GM23248 (cell line): ENCODE data around the gene DUSP11. TPM values are rescaled to one million over a fixed set of nuclear protein-coding genes. Genes with fewer than 3 reads are reported as not detected.
A peak's percentile ranks its signal among the peaks of the same experiment; 100 is the strongest.
"Not testable (repeated sequence)": the region's sequence is repeated elsewhere in the genome, so short reads cannot be mapped to it uniquely, and the experiment has no call there.

Source experiments
- DNase-seq: peaks from one replicate; pipeline ENCODE4 v3.0.0-alpha.2; 2015
- H2AFZ ChIP-seq: fragments of 200-600 bp; sonication (generic); 2 replicates; pipeline ENCODE4 v1.6.1; 2016; ENCODE audit warnings: antibody characterized with exemption
- H3F3A ChIP-seq: fragments of 200-600 bp; sonication (generic); 2 replicates; pipeline ENCODE4 v1.6.1; 2016; ENCODE audit warnings: mild to moderate bottlenecking, antibody characterized with exemption, mixed run types; ENCODE audit not compliant: insufficient read depth
- H3K27ac ChIP-seq: fragments of 200-600 bp; sonication (generic); 2 replicates; pipeline ENCODE4 v1.5.1; 2016; ENCODE audit warnings: mild to moderate bottlenecking
- H3K27me3 ChIP-seq: fragments of 200-600 bp; sonication (generic); replicated peaks from 2 replicates; pipeline ENCODE4 v1.6.1; 2016; ENCODE audit warnings: mild to moderate bottlenecking; ENCODE audit not compliant: insufficient read depth
- H3K36me3 ChIP-seq: fragments of 200-600 bp; sonication (generic); 2 replicates; pipeline ENCODE4 v1.6.1; 2016; ENCODE audit warnings: low read depth, mild to moderate bottlenecking
- H3K4me1 ChIP-seq: fragments of 200-600 bp; sonication (generic); 2 replicates; pipeline ENCODE4 v1.6.1; 2016; ENCODE audit warnings: mild to moderate bottlenecking; ENCODE audit not compliant: insufficient read depth
- H3K4me2 ChIP-seq: fragments of 200-600 bp; sonication (generic); one replicate; pipeline ENCODE4 v1.6.1; 2016; ENCODE audit warnings: mild to moderate bottlenecking; ENCODE audit not compliant: unreplicated experiment
- H3K4me3 ChIP-seq: fragments of 200-600 bp; sonication (generic); 2 replicates; pipeline ENCODE4 v1.5.1; 2016; ENCODE audit warnings: mild to moderate bottlenecking
- H3K79me2 ChIP-seq: fragments of 200-600 bp; sonication (generic); 2 replicates; pipeline ENCODE4 v1.6.1; 2016; ENCODE audit warnings: mild to moderate bottlenecking; ENCODE audit not compliant: insufficient read depth
- H3K9ac ChIP-seq: fragments of 200-600 bp; sonication (generic); 2 replicates; pipeline ENCODE4 v1.6.1; 2016; ENCODE audit warnings: mild to moderate bottlenecking
- H3K9me2 ChIP-seq: fragments of 200-600 bp; sonication (generic); 2 replicates; pipeline ENCODE4 v1.6.1; 2016; ENCODE audit warnings: mixed run types, mild to moderate bottlenecking, moderate library complexity; ENCODE audit not compliant: insufficient read depth
- H3K9me3 ChIP-seq: fragments of 200-600 bp; sonication (generic); one replicate; pipeline ENCODE4 v1.6.1; 2017; ENCODE audit warnings: low read depth
- H4K20me1 ChIP-seq: fragments of 200-600 bp; sonication (generic); 2 replicates; pipeline ENCODE4 v1.6.0; 2016; ENCODE audit not compliant: insufficient read depth
- EZH2 ChIP-seq: fragments of 200-600 bp; sonication (generic); IDR thresholded peaks from 2 replicates; pipeline ENCODE4 v1.6.1; 2018; ENCODE audit warnings: antibody characterized with exemption, mild to moderate bottlenecking; ENCODE audit not compliant: insufficient read depth, poor library complexity, severe bottlenecking
- EZH2phosphoT487 ChIP-seq: fragments of 200-600 bp; sonication (generic); IDR thresholded peaks from 2 replicates; pipeline ENCODE4 v1.6.1; 2018; ENCODE audit warnings: antibody characterized with exemption, moderate library complexity, mild to moderate bottlenecking, low read depth; ENCODE audit not compliant: insufficient read depth
- WGBS, 2 experiments: methylation state at CpG; one replicate each; pipeline ENCODE4 v1.1.6; 2015 to 2017; ENCODE audit warnings: low lambda C conversion rate in 2 of 2, low coverage in 1 of 2; ENCODE audit errors: missing lambda C conversion rate in 2 of 2; 5-methylcytosine and 5-hydroxymethylcytosine counted together
- in situ Hi-C: fragments of 300-500 bp; cut with MboI; formaldehyde crosslinking; loops from 2 replicates; pipeline ENCODE4 v1.15.0; 2020
- polyA plus RNA-seq: library from polyadenylated mRNA; unstranded; fragments of >200 nt; fragmentation: Nextera tagmentation; extraction: Ambion mirVana; gene quantifications from 2 replicates; pipeline ENCODE4 v1.2.1, GENCODE V29; 2016
- total RNA-seq: library from RNA; depleted of rRNA; stranded (reverse); fragments of >200 nt; shearing (Covaris generic); gene quantifications from 2 replicates; pipeline ENCODE4 v1.2.3, GENCODE V29; 2014

DUSP11 gene
- total and polyA plus RNA-seq, 2 experiments from 2014 or later = 56.0 to 58.3 TPM

DNA sequence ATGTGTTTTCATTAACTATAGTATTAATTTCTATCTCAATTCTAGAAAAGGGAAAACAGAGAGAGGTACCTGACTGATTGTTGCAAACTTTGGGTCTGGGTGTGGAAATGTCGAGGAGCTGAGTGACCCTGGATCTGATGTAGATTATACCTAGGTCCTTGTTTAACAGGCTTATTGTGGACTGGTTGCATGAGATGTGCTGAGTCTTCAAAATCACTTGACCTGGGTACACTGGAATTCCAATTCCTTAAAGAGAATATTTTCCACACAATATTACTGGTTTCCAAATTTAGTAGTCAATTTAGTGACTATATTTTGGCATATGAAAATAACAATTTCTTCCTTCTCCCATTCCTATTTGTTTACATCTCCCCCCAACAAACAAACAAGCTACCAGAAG lies 13.6 kb downstream of the DUSP11 start:
- 96 to 100% methylated on average over 1 of the region's 1 CpG for WGBS, 2 experiments
- Histone ChIP-seq H3K9ac (no peak overlapping the region), H3K9me2 (no peaks in the 10 kb centered on the region), H3K79me2 (peaks cover 41% of the 10 kb centered on the region), H3K4me3 (no peak overlapping the region), H3F3A (0 out of 2 replicates have a peak, but pooled peaks cover 5% of the 10 kb centered on the region), H3K9me3 (no peaks in the 10 kb centered on the region), H3K27ac (no peak overlapping the region), H3K36me3 (peaks cover 69% of the 10 kb centered on the region), H3K27me3 (no peaks in the 10 kb centered on the region), H3K4me1 (no peaks in the 10 kb centered on the region), H4K20me1 (no peaks in the 10 kb centered on the region), H2AFZ (no peak overlapping the region), H3K4me2 (no peak overlapping the region)
- DNase-seq = no peak
- in situ Hi-C loops = no loop called here
- TF ChIP-seq EZH2phosphoT487 = no peak
- TF ChIP-seq EZH2 = no peak

DNA sequence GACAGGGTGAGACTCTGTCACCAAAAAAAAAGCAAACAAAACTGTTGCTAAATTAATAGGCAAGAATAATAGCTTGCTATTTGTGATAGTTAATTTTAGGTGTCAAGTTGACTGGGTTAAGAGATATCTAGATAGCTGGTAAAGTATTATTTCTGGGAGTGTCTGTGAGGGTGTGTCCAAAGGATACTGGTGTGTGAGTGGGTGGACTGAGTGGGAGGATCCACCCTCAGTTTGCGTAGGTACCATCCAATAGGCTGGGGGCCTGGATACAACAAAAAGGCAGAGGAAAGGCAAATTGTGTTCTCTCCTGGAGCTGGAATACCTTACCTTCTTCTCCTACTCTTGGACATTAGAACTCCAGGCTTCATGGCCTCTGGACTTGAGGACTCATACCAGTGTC lies 15.0 kb downstream of the DUSP11 start:
- 0 out of 2 replicates have a peak, but pooled peaks cover 7% of the 10 kb centered on the region for H3F3A ChIP-seq
- no peaks in the 10 kb centered on the region for H3K27me3 ChIP-seq
- H3K36me3 ChIP-seq = peaks cover 72% of the 10 kb centered on the region
- H2AFZ ChIP-seq = no peak overlapping the region
- H3K27ac ChIP-seq = no peak overlapping the region
- H3K4me1 ChIP-seq = no peaks in the 10 kb centered on the region
- H3K9me3 ChIP-seq = no peaks in the 10 kb centered on the region
- peaks cover 27% of the 10 kb centered on the region for H3K79me2 ChIP-seq
- in situ Hi-C loops = no loop called here
- no peak overlapping the region for H3K9ac ChIP-seq
- TF ChIP-seq EZH2phosphoT487 (no peak), EZH2 (no peak)
- 100% methylated on average over 1 of the region's 1 CpG for WGBS, 2 experiments
- no peak for DNase-seq
- H4K20me1 ChIP-seq = no peaks in the 10 kb centered on the region; the same call in 1 of the 2 replicates
- no peak overlapping the region for H3K4me3 ChIP-seq
- no peak overlapping the region for H3K4me2 ChIP-seq
- H3K9me2 ChIP-seq = no peaks in the 10 kb centered on the region

DNA sequence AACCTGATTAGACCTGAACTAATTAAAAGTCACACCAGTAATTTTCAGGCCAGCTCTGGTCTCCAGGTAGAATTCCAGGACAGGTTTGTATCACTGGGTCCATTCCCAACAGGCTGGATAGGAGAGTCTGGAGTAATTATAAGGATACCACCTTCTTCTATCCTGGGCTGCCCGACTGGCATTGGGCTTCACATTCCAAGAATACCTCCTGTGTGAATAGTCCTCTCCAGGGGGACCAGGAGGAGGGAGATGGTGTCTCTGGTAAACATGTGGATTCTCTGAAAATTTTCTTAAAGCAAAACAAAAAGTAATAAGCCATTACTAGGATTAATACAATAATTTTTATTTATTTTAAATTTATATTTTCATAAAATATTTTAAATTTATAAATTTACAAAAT lies 17.3 kb downstream of the DUSP11 start:
- no peak overlapping the region for H3K9ac ChIP-seq
- H3K9me3 ChIP-seq = no peaks in the 10 kb centered on the region
- peaks cover 7% of the 10 kb centered on the region for H3K4me1 ChIP-seq
- H4K20me1 ChIP-seq = no peaks in the 10 kb centered on the region; the same call in 1 of the 2 replicates
- peaks cover 3% of the 10 kb centered on the region for H3K79me2 ChIP-seq
- no peak overlapping the region for H3K4me2 ChIP-seq
- peaks cover 49% of the 10 kb centered on the region for H3K36me3 ChIP-seq
- in situ Hi-C loops = no loop called here
- 78 to 92% methylated on average over 1 of the region's 1 CpG for WGBS, 2 experiments
- TF ChIP-seq EZH2 = no peak
- TF ChIP-seq EZH2phosphoT487 = no peak
- no peak for DNase-seq
- no peaks in the 10 kb centered on the region for H3K9me2 ChIP-seq
- H3K27me3 ChIP-seq = no peaks in the 10 kb centered on the region
- no peak overlapping the region for H3K4me3 ChIP-seq
- H3F3A ChIP-seq = 0 out of 2 replicates have a peak, but pooled peaks cover 9% of the 10 kb centered on the region
- no peak overlapping the region for H2AFZ ChIP-seq
- no peak overlapping the region for H3K27ac ChIP-seq

- no peaks in the 10 kb centered on the region for H3K9me3 ChIP-seq
- H3K36me3 ChIP-seq = peaks cover 33% of the 10 kb centered on the region
- no peak overlapping the region for H3K4me2 ChIP-seq
- no peaks in the 10 kb centered on the region for H3K9me2 ChIP-seq
- H3K79me2 ChIP-seq = no peaks in the 10 kb centered on the region; the same call in 1 of the 2 replicates
- H4K20me1 ChIP-seq = no peaks in the 10 kb centered on the region; the same call in 1 of the 2 replicates
- TF ChIP-seq EZH2phosphoT487 (no peak), EZH2 (no peak)
- DNase-seq = peak; percentile 15
- no peak overlapping the region for H3K27ac ChIP-seq
- H2AFZ ChIP-seq = no peak overlapping the region
- no peak overlapping the region for H3K4me3 ChIP-seq
- 0 out of 2 replicates have a peak, but pooled peaks cover 9% of the 10 kb centered on the region for H3F3A ChIP-seq
- WGBS, 2 experiments = 83 to 88% methylated on average over 2 of the region's 2 CpGs
- H3K9ac ChIP-seq = no peak overlapping the region
- peaks cover 7% of the 10 kb centered on the region for H3K4me1 ChIP-seq
- in situ Hi-C loops = no loop called here
- H3K27me3 ChIP-seq = no peaks in the 10 kb centered on the region
Observed at GRCh38 chr2:73759904-73760303, 20.0 kb downstream of the DUSP11 start.

- Histone ChIP-seq H3K9me3 (no peaks in the 10 kb centered on the region), H3K9me2 (no peaks in the 10 kb centered on the region), H2AFZ (no peak overlapping the region), H3K79me2 (no peaks in the 10 kb centered on the region; the same call in 1 of the 2 replicates), H3K4me1 (peaks cover 7% of the 10 kb centered on the region), H3K27ac (no peak overlapping the region), H4K20me1 (no peaks in the 10 kb centered on the region; the same call in 1 of the 2 replicates), H3K27me3 (no peaks in the 10 kb centered on the region), H3K4me2 (no peak overlapping the region), H3K4me3 (no peak overlapping the region), H3K36me3 (peaks cover 27% of the 10 kb centered on the region), H3F3A (0 out of 2 replicates have a peak, but pooled peaks cover 9% of the 10 kb centered on the region), H3K9ac (no peak overlapping the region)
- peak; percentile 45 for DNase-seq
- WGBS, 2 experiments = 30 to 36% methylated on average over 3 of the region's 3 CpGs
- in situ Hi-C loops = no loop called here
- TF ChIP-seq EZH2 (no peak), EZH2phosphoT487 (no peak)
Observed at GRCh38 chr2:73759285-73759764, 20.6 kb downstream of the DUSP11 start.

DNA sequence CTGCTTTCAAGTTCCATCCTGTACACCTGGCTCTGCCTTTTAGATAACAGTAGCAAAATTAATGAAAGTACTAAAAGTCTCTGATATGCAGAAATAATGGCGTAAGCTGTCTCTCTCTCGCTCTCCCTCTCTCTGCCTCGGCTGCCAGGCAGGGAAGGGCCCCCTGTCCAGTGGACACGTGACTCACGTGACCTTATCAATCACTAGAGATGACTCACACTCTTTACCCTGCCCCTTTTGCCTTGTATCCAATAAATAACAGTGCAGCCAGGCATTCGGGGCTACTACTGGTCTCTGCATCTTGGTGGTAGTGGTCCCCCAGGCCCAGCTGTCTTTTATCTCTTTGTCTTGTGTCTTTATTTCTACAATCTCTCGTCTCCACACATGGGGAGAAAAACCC lies 25.6 kb downstream of the DUSP11 start:
- H3K9ac ChIP-seq, H3K27me3 ChIP-seq, H4K20me1 ChIP-seq, H3K4me3 ChIP-seq, H3F3A ChIP-seq, DNase-seq, H3K9me2 ChIP-seq, H3K4me1 ChIP-seq, in situ Hi-C loops, H3K4me2 ChIP-seq, H3K9me3 ChIP-seq, H2AFZ ChIP-seq, H3K27ac ChIP-seq, H3K79me2 ChIP-seq: not testable (repeated sequence)
- H3K36me3 ChIP-seq = peaks cover 19% of the 10 kb centered on the region; the same call in 1 of the 2 replicates
- 93% methylated on average over 7 of the region's 7 CpGs for WGBS, 2 experiments
